LoVo (cell line): ENCODE results near the gene CD96.

Experiments used
- DNase-seq: peaks from one replicate; pipeline ENCODE4 v3.0.0-alpha.2; 2016; ENCODE audit warnings: low spot score

CD96 gene

DNA sequence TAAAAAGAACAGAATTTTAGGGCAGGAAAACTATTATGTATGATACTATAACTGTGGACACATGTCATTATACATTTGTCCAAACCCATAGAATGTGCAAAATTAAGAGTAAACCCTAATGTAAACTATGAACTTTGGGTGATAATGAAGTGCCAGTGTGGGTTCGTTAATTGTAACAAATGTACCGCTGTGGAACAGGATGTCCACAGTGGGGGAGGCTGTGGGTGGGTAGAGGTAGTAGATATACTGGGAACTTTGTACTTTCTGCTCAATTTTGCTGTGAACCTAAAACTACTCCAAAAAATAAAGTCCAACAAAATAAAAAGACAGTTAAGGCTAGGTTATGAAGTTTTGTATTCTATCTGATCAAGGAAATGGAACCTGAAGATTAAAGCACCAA is 24.8 kb downstream of the CD96 start:
- DNase-seq: no peak

DNA sequence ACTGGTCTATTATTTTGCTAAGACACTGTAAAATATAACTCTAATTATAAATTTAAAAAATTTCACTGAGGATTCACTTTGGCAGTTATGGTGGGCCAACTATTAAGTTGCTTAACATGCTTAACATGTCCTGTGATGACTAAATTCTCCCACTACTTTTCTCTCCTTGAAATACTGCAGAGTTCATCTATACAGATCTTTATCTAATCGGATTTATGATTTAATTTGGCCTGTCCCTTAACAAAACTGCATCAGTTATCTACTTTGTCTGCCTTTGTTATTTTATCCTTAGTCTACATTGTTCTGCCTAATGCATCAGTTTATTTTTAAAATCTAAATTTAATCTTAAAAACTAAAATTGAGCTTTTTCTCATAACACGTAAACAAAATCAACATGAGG is 26.4 kb downstream of the CD96 start:
- DNase-seq: no peak

- no peak for DNase-seq
Observed at GRCh38 chr3:111568911-111569310, 26.9 kb downstream of the CD96 start.

- no peak for DNase-seq
Observed at GRCh38 chr3:111570404-111571030, 28.5 kb downstream of the CD96 start.

DNA sequence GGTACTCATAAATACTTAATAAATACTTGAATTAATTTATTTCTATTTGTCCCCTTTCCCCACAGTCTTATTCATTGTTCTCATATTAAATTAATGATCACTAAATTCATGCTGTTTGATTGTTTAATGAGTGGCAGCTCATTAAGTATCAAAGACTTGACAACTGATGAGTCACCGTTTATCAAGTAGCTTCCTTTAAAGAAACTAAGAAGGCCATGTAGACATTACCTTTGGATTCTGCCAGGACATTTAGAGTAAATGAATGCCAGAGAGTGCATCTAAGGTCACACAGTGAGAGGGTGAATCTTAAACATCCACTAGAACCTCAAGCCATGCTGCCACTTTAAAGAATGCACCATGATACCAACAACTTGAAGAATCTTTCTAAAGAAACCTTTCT is 29.3 kb downstream of the CD96 start:
- no peak for DNase-seq

- no peak for DNase-seq
Observed at GRCh38 chr3:111571907-111572460, 30.0 kb downstream of the CD96 start.

DNA sequence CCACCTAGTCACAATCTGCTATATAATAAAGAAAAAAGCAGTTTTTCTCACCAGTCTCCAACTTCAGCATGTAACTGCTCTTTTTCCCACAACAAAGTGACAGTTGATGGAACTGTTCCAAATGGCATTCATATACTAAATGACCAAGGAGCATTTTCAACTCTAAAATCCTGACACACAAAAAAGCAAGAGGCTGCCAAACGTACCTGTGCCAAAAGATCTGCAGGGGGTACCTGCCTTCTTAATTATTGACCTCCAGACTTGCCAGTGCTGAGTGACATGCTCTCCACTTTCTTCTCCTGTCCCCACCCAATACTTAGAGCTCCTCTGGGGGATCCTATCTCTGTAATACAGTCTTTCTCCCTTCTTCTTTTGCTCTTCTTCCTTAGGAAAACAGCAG is 35.1 kb downstream of the CD96 start:
- no peak for DNase-seq

GRCh38 chr3:111577798-111578685 is 36.0 kb downstream of the CD96 start:
- peak; percentile 60 for DNase-seq

- DNase-seq: no peak
Observed at GRCh38 chr3:111578867-111579266, 36.9 kb downstream of the CD96 start.

DNA sequence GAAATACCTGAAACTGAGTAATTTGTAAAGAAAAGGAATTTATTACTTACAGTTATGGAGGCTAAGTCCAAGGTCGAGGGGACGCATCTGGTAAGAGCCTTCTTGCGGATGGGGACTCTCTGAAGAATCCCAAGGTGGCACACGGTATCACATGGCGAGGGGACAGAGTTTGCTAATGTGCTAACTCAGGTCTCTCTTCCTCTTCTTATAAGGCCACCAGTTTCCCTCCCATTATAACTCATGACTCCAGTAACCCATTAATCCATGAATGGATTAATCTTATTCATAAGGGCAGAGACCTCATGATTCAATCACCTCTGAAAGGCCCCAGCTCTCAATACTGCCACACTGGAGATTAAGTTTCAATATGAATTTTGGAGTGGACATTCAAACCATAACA is 37.5 kb downstream of the CD96 start:
- no peak for DNase-seq

- DNase-seq: no peak
Observed at GRCh38 chr3:111581403-111582119, 39.6 kb downstream of the CD96 start.

GRCh38 chr3:111582120-111582474 is 40.1 kb downstream of the CD96 start:
- DNase-seq: peak; percentile 67

DNA sequence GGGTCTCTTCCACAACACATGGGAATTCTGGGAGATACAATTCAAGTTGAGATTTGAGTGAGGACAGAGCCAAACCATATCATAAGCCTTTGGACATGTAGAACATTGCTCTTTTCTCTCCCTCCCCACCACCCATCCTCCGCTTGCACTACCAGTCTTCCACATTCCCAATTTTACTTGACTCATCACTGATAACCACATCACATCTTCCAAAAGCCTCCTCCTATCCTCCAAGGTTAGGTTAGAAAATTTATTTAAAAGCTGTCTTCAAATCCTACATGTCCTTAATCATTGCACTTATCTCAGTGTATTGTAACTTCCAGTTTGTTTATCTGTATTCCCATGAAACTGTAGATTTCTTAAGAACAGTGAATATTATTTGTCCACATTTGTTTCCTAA is 42.7 kb downstream of the CD96 start:
- no peak for DNase-seq

DNA sequence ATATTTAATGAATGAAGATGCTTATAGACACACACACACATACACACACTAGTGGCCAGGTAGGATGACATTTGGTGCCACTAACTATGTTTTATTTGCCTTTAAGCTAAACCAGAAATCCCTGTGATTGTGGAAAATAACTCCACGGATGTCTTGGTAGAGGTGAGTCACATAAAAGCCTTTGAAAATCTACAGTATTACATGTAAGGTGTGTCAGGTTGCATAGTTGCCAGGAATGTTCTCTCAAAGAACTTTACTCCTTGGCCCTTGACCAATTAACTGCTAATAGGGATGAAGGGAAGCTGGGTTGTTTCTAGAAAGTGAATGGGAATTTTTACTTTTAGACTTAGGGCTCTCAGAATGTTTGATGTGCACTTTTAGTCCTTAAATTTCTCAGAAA is 43.2 kb downstream of the CD96 start:
- peak; percentile 81 for DNase-seq

DNA sequence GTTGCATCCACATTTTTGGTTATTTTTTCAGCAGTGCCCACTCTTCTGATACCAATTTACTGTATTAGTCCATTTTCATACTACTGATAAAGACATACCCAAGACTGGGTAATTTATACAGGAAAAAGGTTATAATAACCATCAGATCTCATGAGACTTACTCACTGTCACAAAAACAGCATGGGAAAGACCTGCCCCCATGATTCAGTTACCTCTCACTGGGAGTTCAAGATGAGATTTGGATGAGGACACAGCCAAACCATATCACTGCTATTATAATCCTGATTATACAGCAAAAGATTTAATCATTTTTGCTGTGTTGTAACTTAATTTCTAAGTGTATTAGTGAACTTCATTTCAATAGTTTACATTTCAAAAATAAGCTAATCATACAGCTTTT is 46.5 kb downstream of the CD96 start:
- DNase-seq: no peak

DNA sequence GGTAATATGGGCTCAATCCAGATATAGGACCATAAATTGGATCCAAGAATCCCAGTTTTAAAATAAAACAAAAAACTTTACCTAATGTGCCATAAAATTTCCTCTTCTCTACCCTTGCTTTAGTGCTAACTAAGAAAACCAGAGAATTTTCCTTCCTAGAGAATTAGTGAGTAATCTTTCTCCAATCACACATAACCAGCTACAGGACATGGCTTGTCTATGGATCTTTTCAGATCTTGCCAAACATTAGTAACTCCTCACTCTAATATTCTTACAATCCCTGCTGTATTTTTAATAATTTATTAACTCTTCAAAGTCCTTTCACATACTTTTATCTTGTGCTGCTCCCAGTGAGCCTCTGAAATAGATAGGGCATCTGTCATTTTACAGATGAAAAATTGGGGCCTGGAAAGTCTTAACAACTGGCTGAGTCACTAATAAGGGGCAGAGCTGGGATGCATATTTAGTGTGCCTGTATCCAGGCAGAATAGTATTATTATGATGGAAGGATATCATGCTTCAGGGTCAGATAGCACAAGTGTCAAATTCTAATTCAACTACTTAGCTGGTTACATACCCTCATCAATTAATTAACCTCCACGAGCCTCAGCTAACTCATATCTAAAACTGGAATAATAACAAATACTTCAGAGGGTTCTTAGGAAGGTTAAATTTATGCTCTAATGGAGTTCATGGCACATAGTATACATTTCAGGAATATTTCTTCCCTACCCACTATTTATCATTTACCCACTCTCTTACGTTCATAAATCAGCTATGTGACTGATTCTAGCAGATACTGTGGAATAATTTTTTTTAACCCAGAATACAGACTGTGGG is 47.5 kb downstream of the CD96 start:
- DNase-seq: no peak

DNA sequence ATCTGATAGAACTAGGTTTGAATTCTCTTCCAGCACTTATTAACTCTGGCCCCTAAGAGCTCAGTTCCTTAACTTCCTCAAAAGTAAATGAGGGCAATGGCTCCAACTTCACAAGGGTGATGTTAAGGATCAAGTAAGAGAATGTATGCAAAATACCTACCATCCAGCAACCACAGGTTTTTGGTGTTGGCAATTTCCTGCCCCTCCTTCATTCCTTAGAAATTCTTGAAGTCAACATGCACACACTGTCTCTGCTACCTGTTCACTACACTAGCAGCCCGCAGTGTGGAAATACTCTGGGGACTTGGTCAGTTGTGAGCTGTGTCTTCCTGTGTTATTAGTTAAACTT is 48.1 kb downstream of the CD96 start:
- DNase-seq: no peak

GRCh38 chr3:111591555-111591954 is 49.6 kb downstream of the CD96 start:
- DNase-seq: no peak

GRCh38 chr3:111592143-111592542 is 50.1 kb downstream of the CD96 start:
- DNase-seq: no peak

DNA sequence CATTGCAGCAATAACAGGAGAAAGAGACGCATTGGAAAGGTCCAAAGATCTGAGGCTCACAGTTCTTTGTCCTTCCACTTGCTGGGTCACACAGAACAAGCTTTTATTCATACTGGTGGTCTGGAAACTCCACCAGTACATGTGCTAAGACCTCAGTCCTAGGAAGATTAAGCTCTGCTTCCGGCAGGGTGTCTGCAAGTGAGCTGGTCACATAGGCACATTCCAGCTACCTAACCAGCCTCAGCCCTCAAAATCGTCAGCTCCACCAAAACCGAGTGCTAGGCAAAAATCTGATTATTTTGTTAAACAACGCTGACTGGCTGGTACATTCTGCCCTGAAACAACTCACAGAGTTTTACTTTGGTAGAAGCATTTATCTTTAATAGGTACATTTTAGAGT is 50.9 kb downstream of the CD96 start:
- no peak for DNase-seq

DNA sequence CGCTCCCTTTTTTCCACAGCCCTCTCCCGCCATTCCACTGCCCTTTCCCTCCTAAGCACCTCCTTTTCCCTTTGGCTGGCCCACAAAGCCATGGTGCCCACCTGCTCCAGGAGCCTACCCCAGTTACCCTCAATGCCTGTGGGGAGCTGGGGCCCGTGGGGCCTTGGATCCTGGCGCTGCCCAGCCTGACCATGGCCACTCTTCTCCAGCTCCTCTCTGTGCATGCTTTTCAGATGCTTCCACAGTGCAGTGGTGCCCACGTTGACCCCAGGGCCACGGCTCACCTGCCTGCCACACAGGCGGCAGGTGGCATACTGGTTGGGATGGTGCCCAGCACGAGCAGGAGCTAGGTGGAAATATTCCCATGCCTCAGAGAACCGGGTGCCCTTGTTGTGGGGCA is 51.7 kb downstream of the CD96 start:
- no peak for DNase-seq

GRCh38 chr3:111594205-111594604 is 52.2 kb downstream of the CD96 start:
- peak; percentile 45 for DNase-seq
